ENCODE measurements around the gene FBRSL1. TPM values are rescaled to one million over a fixed set of nuclear protein-coding genes. Genes with fewer than 3 reads are reported as not detected.
A peak's percentile ranks its signal among the peaks of the same experiment; 100 is the strongest.

FBRSL1 gene
- total RNA-seq, 1 experiment from 2014 or later = 96.1 TPM

DNA sequence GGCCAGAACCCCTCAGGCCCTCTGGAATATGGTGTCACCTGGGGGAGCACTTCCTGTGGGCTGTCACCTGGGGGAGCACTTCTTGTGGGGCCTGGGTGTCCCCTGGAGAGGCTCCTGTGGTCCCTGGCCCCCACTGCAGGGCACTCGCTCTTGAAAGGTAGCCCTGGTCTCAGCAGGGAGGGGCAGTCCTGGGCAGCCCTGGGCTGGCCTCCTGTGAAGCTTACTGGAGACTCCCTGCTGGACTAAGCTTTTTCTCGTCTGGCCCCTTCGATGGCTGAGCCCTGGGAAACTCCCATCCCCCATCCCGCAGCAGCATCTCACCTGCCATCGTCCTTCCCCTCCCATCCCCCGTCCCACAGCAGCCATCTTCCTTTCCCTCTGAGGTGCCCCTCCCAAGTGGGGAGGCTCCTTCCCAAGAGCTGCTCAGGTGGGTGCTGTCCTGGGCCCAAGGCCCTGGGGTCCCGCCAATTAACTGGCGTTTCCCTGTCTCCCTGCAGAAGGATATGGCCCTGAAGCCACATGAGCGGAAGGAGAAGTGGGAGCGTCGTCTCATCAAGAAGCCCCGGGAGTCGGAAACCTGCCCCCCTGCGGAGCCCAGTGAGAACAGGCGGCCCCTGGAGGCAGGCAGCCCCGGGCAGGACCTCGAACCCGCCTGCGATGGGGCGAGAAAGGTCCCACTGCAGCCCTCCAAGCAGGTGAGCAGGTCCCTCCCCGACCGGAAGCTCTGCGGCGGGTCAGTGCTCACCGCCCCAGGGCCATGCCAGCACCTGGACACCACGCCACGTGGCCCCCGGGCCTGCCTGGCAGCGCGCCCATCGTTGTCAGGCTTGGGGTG, 17.9 kb downstream of the FBRSL1 start:
- POLR2A ChIA-PET = no interaction called here
- H3K36me3 Mint-ChIP-seq (ENCODE audit: insufficient read depth, unreplicated experiment) = peaks cover 11% of the 10 kb centered on the region
- CTCF ChIA-PET = no interaction called here

DNA sequence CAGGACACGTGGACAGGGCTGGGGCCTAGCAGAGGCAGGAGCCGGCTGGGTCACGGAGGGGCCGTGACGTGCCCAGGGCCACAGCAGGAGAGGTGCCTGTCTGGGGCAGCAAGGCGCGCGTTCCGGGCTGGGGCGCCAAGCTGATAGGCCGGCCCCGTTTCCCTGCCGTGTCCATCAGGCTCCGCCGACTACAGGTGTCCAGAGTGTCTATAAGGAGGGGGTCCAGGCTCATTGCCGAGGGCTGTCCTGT, 18.5 kb downstream of the FBRSL1 start:
- intact Hi-C loops (cut with micrococcal nuclease; ENCODE audit: unreplicated experiment) = no loop called here
- no TSS peak for BruUV-seq (replicated peaks)
- CTCF ChIA-PET = no interaction called here

More for the DNA sequence above, 17.9 kb downstream of the FBRSL1 start:
- no peaks in the 10 kb centered on the region for H3K4me1 ChIP-seq
- Mint-ChIP-seq H3K4me1 (ENCODE audit: low read depth, unreplicated experiment) (no peaks in the 10 kb centered on the region), H3K4me3 (ENCODE audit: unreplicated experiment) (no peak overlapping the region), H3K9me3 (ENCODE audit: unreplicated experiment) (no peaks in the 10 kb centered on the region), H3K27me3 (ENCODE audit: insufficient read depth, unreplicated experiment) (no peaks in the 10 kb centered on the region), H3K27ac (ENCODE audit: unreplicated experiment) (no peak overlapping the region)
- BruUV-seq (replicated peaks) = no TSS peak
- DNase-seq = no peak
- no peaks in the 10 kb centered on the region for H3K27me3 ChIP-seq (replicated peaks; ENCODE audit: control insufficient read depth, insufficient read depth, low read length)
- TF ChIP-seq, protein P1, sequence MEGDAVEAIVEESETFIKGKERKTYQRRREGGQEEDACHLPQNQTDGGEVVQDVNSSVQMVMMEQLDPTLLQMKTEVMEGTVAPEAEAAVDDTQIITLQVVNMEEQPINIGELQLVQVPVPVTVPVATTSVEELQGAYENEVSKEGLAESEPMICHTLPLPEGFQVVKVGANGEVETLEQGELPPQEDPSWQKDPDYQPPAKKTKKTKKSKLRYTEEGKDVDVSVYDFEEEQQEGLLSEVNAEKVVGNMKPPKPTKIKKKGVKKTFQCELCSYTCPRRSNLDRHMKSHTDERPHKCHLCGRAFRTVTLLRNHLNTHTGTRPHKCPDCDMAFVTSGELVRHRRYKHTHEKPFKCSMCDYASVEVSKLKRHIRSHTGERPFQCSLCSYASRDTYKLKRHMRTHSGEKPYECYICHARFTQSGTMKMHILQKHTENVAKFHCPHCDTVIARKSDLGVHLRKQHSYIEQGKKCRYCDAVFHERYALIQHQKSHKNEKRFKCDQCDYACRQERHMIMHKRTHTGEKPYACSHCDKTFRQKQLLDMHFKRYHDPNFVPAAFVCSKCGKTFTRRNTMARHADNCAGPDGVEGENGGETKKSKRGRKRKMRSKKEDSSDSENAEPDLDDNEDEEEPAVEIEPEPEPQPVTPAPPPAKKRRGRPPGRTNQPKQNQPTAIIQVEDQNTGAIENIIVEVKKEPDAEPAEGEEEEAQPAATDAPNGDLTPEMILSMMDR (IDR thresholded peaks at IDR 0.05; ENCODE audit: insufficient read depth in 1 of 2, low read depth in 1 of 2, low read length in 1 of 2, severe bottlenecking in 1 of 2, unreplicated experiment in 1 of 2) = peak in 1 of 2 experiments; percentile 24
- no peaks in the 10 kb centered on the region for H3K36me3 ChIP-seq (ENCODE audit: control insufficient read depth, insufficient read depth, low read length)
- intact Hi-C loops (cut with micrococcal nuclease; ENCODE audit: unreplicated experiment) = no loop called here
- H3K9me3 ChIP-seq = no peaks in the 10 kb centered on the region
- no peak overlapping the region for H3K4me3 ChIP-seq (ENCODE audit: low read depth, low read length)

DNA sequence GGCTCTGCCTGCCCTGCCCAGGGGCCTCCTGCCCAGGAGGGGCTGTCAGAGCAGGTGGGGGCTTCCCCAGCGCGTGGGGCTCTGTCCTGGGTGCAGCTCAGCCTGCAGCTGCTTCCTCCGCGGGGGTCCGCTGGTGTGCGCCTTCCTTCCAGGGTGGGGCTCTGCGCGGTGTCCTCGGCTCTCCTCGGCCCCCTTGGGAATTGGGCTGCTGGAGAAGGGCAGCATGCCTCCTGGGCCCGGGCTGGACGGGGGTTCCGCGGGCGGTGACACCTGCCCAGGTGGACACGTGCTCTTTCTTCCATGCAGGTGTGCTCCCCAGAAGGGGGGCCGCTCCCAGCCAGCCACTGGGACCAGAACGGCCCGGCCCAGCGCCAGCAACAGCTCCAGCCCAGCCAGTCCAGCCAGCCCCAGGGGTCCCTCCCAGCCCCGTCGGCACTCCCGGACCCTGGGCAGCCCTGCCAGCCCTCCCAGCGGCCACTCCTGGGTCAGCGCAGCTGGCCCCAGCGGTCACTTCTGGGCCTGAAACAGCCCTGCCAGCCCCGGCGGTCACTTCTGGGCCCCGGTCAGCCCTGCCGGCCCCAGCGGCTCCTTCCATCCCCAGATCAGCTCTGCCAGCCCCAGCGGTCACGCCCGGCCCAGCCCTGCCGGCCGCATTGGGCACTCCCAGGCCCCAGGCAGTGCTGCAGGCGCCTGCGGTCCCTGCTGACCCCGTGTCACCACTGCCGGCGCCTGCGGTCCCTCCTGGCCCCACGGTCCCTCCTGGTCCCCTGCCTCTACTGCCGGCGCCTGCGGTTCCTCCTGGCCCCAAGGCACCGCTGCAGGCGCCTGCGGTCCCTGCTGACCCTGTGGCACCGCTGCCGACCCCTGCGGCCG, 19.1 kb downstream of the FBRSL1 start:
- H3K27ac Mint-ChIP-seq (ENCODE audit: unreplicated experiment) = no peak overlapping the region
- no peaks in the 10 kb centered on the region for H3K9me3 Mint-ChIP-seq (ENCODE audit: unreplicated experiment)
- no peak for DNase-seq
- no peaks in the 10 kb centered on the region for H3K4me1 Mint-ChIP-seq (ENCODE audit: low read depth, unreplicated experiment)
- H3K4me3 Mint-ChIP-seq (ENCODE audit: unreplicated experiment) = no peak overlapping the region
- no peaks in the 10 kb centered on the region for H3K27me3 Mint-ChIP-seq (ENCODE audit: insufficient read depth, unreplicated experiment)
- Histone ChIP-seq H3K4me3 (ENCODE audit: low read depth, low read length) (no peak overlapping the region), H3K27me3 (replicated peaks; ENCODE audit: control insufficient read depth, insufficient read depth, low read length) (no peaks in the 10 kb centered on the region), H3K4me1 (no peaks in the 10 kb centered on the region), H3K36me3 (ENCODE audit: control insufficient read depth, insufficient read depth, low read length) (no peaks in the 10 kb centered on the region), H3K9me3 (no peaks in the 10 kb centered on the region)
- ChIA-PET POLR2A (no interaction called here), CTCF (no interaction called here)
- H3K36me3 Mint-ChIP-seq (ENCODE audit: insufficient read depth, unreplicated experiment) = peaks cover 17% of the 10 kb centered on the region
- TF ChIP-seq, protein P1 (IDR thresholded peaks at IDR 0.05; ENCODE audit: insufficient read depth in 1 of 2, low read depth in 1 of 2, low read length in 1 of 2, severe bottlenecking in 1 of 2, unreplicated experiment in 1 of 2) = no peak
- no TSS peak for BruUV-seq (replicated peaks)
- intact Hi-C loops (cut with micrococcal nuclease; ENCODE audit: unreplicated experiment) = no loop called here

More for the DNA sequence above, 18.5 kb downstream of the FBRSL1 start:
- Mint-ChIP-seq H3K4me3 (ENCODE audit: unreplicated experiment) (no peak overlapping the region), H3K27ac (ENCODE audit: unreplicated experiment) (no peak overlapping the region), H3K4me1 (ENCODE audit: low read depth, unreplicated experiment) (no peaks in the 10 kb centered on the region), H3K27me3 (ENCODE audit: insufficient read depth, unreplicated experiment) (no peaks in the 10 kb centered on the region), H3K9me3 (ENCODE audit: unreplicated experiment) (no peaks in the 10 kb centered on the region), H3K36me3 (ENCODE audit: insufficient read depth, unreplicated experiment) (peaks cover 16% of the 10 kb centered on the region)
- no peak overlapping the region for H3K4me3 ChIP-seq (ENCODE audit: low read depth, low read length)
- no peaks in the 10 kb centered on the region for H3K9me3 ChIP-seq
- POLR2A ChIA-PET = no interaction called here
- no peaks in the 10 kb centered on the region for H3K27me3 ChIP-seq (replicated peaks; ENCODE audit: control insufficient read depth, insufficient read depth, low read length)
- TF ChIP-seq, protein P1 (IDR thresholded peaks at IDR 0.05; ENCODE audit: insufficient read depth in 1 of 2, low read depth in 1 of 2, low read length in 1 of 2, severe bottlenecking in 1 of 2, unreplicated experiment in 1 of 2) = no peak
- no peak for DNase-seq
- H3K36me3 ChIP-seq (ENCODE audit: control insufficient read depth, insufficient read depth, low read length) = no peaks in the 10 kb centered on the region
- no peaks in the 10 kb centered on the region for H3K4me1 ChIP-seq

All from Caco-2 (cell line).